Measurements from ENCODE around the gene LRRC36. TPM values are rescaled to one million over a fixed set of nuclear protein-coding genes. Genes with fewer than 3 reads are reported as not detected.

LRRC36 gene
- total and polyA plus RNA-seq, 2 of the 13 experiments (the other 11 are each of a cell fraction or from before 2014, with no cell fraction given), result 0.12 to 0.15 TPM

GRCh38 chr16:67430504-67430976 is 103.9 kb downstream of the LRRC36 start (continued):
- peak; percentile 58; the same call in 1 of the 2 replicates for TF ChIP-seq ZNF646 (CRISPR knock-in tag; IDR thresholded peaks at IDR 0.05)
- TF ChIP-seq LBX2 (CRISPR knock-in tag; IDR thresholded peaks at IDR 0.05; ENCODE audit: borderline replicate concordance), result peak; percentile 49; the same call in 1 of the 2 replicates
- no peak for TF ChIP-seq ZKSCAN5 (CRISPR knock-in tag; IDR thresholded peaks at IDR 0.05)
- 0 out of 2 replicates have a peak, but pooled peaks have one; percentile 16 for TF ChIP-seq BRCA1 (CRISPR knock-in tag; IDR thresholded peaks at IDR 0.05)
- 0 out of 2 replicates have a peak, but pooled peaks have one; percentile 9 for TF ChIP-seq ZFP1 (CRISPR knock-in tag; IDR thresholded peaks at IDR 0.05)
- no peak; the same call in 1 of the 2 replicates for TF ChIP-seq ZNF75D (CRISPR knock-in tag; IDR thresholded peaks at IDR 0.05; ENCODE audit: borderline replicate concordance)
- no peak for TF ChIP-seq FOXP4 (CRISPR knock-in tag; IDR thresholded peaks at IDR 0.05)
- peak; percentile 84; the same call in 1 of the 2 replicates for TF ChIP-seq ZNF788 (CRISPR knock-in tag; IDR thresholded peaks at IDR 0.05; ENCODE audit: borderline replicate concordance)
- TF ChIP-seq SMC3 (IDR thresholded peaks at IDR 0.05; ENCODE audit: low read length), result no peak
- TF ChIP-seq TOPORS (CRISPR knock-in tag; IDR thresholded peaks at IDR 0.05), result peak; percentile 68; the same call in 1 of the 2 replicates
- peak; percentile 84; the same call in 1 of the 2 replicates for TF ChIP-seq ZZZ3 (CRISPR knock-in tag; IDR thresholded peaks at IDR 0.05; ENCODE audit: borderline replicate concordance)
- no peak for TF ChIP-seq KDM3A (CRISPR knock-in tag; IDR thresholded peaks at IDR 0.05; ENCODE audit: low read depth)
- peak; percentile 59 for TF ChIP-seq ZNF263 (CRISPR knock-in tag; IDR thresholded peaks at IDR 0.05)
- TF ChIP-seq FUBP1 (CRISPR knock-in tag; IDR thresholded peaks at IDR 0.05; ENCODE audit: borderline replicate concordance), result no peak
- TF ChIP-seq ZNF547 (CRISPR knock-in tag; IDR thresholded peaks at IDR 0.05), result peak; percentile 82
- TF ChIP-seq U2AF2 (IDR thresholded peaks at IDR 0.05; ENCODE audit: low read depth, low read length), result no peak
